SK-N-SH (cell line): ENCODE results near the gene COMT. TPM values are rescaled to one million over a fixed set of nuclear protein-coding genes. Genes with fewer than 3 reads are reported as not detected.

ENCODE experiments used
- CTCF ChIA-PET: fragments of 300-600, 350-600 bp; formaldehyde crosslinking; extraction: SDS; loops from one replicate; lab custom pipeline; 2021; lab: Yijun Ruan, JAX
- POLR2A ChIA-PET: fragments of 350-600 bp; sonication (Branson Sonifier 250); formaldehyde crosslinking; extraction: SDS; loops from one replicate; lab custom pipeline; 2020; ENCODE audit warnings: antibody characterized with exemption, inconsistent platforms; lab: Yijun Ruan, JAX
- DNase-seq: peaks from one replicate; pipeline ENCODE4 v3.0.0; 2012
- H2AFZ ChIP-seq: fragments of 200-600 bp; sonication (generic); 2 replicates; pipeline ENCODE4 v1.8.1; 2016; ENCODE audit warnings: antibody characterized with exemption, mild to moderate bottlenecking, low read depth
- H3F3A ChIP-seq: fragments of 200-600 bp; sonication (generic); replicated peaks from 2 replicates; pipeline ENCODE3; 2016; ENCODE audit warnings: antibody characterized with exemption, mild to moderate bottlenecking; ENCODE audit not compliant: insufficient read depth
- H3K27ac ChIP-seq, 2 experiments: fragments of 200-500 bp in 1 of 2; fragments of 200-600 bp in 1 of 2; sonication (Bioruptor generic) in 1 of 2; sonication (generic), shearing (Covaris generic) in 1 of 2; 2 replicates each; pipeline versions ENCODE4 v1.5.1 to v1.6.1; 2014 to 2016; ENCODE audit warnings: low read depth in 2 of 2, inconsistent platforms in 1 of 2, low read length in 1 of 2, mild to moderate bottlenecking in 1 of 2, mixed read lengths in 1 of 2
- H3K27me3 ChIP-seq: fragments of 200-600 bp; sonication (generic), shearing (Covaris generic); 2 replicates; pipeline ENCODE4 v1.6.1; 2016; ENCODE audit warnings: mixed run types; ENCODE audit not compliant: insufficient read depth
- H3K36me3 ChIP-seq, 2 experiments: fragments of 200-500 bp in 1 of 2; fragments of 200-600 bp in 1 of 2; sonication (Bioruptor generic) in 1 of 2; sonication (generic) in 1 of 2; replicated peaks in 1 of 2; 2 replicates each; pipeline versions ENCODE3 to v1.5.1; 2014 to 2016; ENCODE audit warnings: low read length in 1 of 2, mild to moderate bottlenecking in 1 of 2; ENCODE audit not compliant: insufficient read depth in 2 of 2, control insufficient read depth in 1 of 2
- H3K4me1 ChIP-seq, 2 experiments: fragments of 200-500 bp in 1 of 2; fragments of 200-600 bp in 1 of 2; sonication (Bioruptor generic) in 1 of 2; sonication (generic), shearing (Covaris generic) in 1 of 2; 2 replicates each; pipeline versions ENCODE4 v1.5.1 to v1.6.1; 2014 to 2016; ENCODE audit warnings: low read depth in 1 of 2, low read length in 1 of 2, mixed run types in 1 of 2; ENCODE audit not compliant: insufficient read depth in 2 of 2, control insufficient read depth in 1 of 2
- H3K4me2 ChIP-seq: fragments of 200-600 bp; sonication (generic), shearing (Covaris generic); 2 replicates; pipeline ENCODE4 v1.6.1; 2017; ENCODE audit warnings: mixed run types
- H3K4me3 ChIP-seq, 2 experiments: fragments of 200-500 bp in 1 of 2; fragments of 200-600 bp in 1 of 2; sonication (Bioruptor generic) in 1 of 2; sonication (generic), shearing (Covaris generic) in 1 of 2; 2 replicates each; pipeline versions ENCODE4 v1.5.1 to v1.8.1; 2014 to 2016; ENCODE audit warnings: low read depth in 2 of 2, inconsistent platforms in 1 of 2, low read length in 1 of 2, mild to moderate bottlenecking in 1 of 2, mixed read lengths in 1 of 2, moderate library complexity in 1 of 2
- H3K79me2 ChIP-seq: fragments of 200-600 bp; sonication (generic); 2 replicates; pipeline ENCODE4 v1.8.1; 2017; ENCODE audit warnings: mild to moderate bottlenecking; ENCODE audit not compliant: insufficient read depth
- H3K9ac ChIP-seq: fragments of 200-600 bp; sonication (generic); 2 replicates; pipeline ENCODE4 v1.6.1; 2017; ENCODE audit warnings: mixed run types
- H3K9me2 ChIP-seq: fragments of 200-600 bp; sonication (generic); 2 replicates; pipeline ENCODE4 v1.6.1; 2017; ENCODE audit warnings: mixed run types
- H3K9me3 ChIP-seq: fragments of 200-600 bp; sonication (generic); 2 replicates; pipeline ENCODE4 v1.6.1; 2017; ENCODE audit warnings: mixed run types, mild to moderate bottlenecking, moderate library complexity
- H4K20me1 ChIP-seq: fragments of 200-600 bp; sonication (generic); 2 replicates; pipeline ENCODE4 v1.6.1; 2017; ENCODE audit warnings: mild to moderate bottlenecking, mixed run types; ENCODE audit not compliant: insufficient read depth
- CHD2 ChIP-seq: fragments of 150-350 bp; IDR thresholded peaks from 2 replicates; pipeline ENCODE4 v1.6.1; 2018; ENCODE audit warnings: low read length; ENCODE audit not compliant: partially characterized antibody
- CTCF ChIP-seq: fragments of 200-600 bp; sonication (generic); IDR thresholded peaks from 2 replicates; pipeline ENCODE4 v1.6.1; 2017; ENCODE audit warnings: antibody characterized with exemption, mild to moderate bottlenecking, moderate library complexity
- ELF1 ChIP-seq: IDR thresholded peaks from 2 replicates; pipeline ENCODE4 v1.4.0; 2012
- EP300 ChIP-seq, 2 experiments: IDR thresholded peaks; 2 replicates each; pipeline versions ENCODE4 v1.4.0 to v1.6.1; 2012; ENCODE audit warnings: borderline replicate concordance in 1 of 2, low read depth in 1 of 2, low read length in 1 of 2
- EZH2phosphoT487 ChIP-seq: fragments of 200-600 bp; sonication (generic); IDR thresholded peaks from 2 replicates; pipeline ENCODE4 v1.6.1; 2017; ENCODE audit warnings: low read depth, mixed run types, mild to moderate bottlenecking, antibody characterized with exemption, moderate library complexity, borderline replicate concordance
- FOSL2 ChIP-seq: IDR thresholded peaks from 2 replicates; pipeline ENCODE4 v1.4.0; 2012; ENCODE audit warnings: low read depth, mild to moderate bottlenecking, moderate library complexity, borderline replicate concordance
- FOXJ3 ChIP-seq: sonication (generic); formaldehyde crosslinking; IDR thresholded peaks from 2 replicates; pipeline ENCODE4 v1.5.1; 2020; ENCODE audit warnings: mild to moderate bottlenecking, missing genetic modification reagents
- IRF3 ChIP-seq: fragments of 150-350 bp; IDR thresholded peaks from 2 replicates; pipeline ENCODE4 v1.6.1; 2016; ENCODE audit warnings: mild to moderate bottlenecking, low read depth, low read length
- MEF2A ChIP-seq: IDR thresholded peaks from 2 replicates; pipeline ENCODE4 v1.4.0; 2012; ENCODE audit warnings: low read depth, borderline replicate concordance
- MXI1 ChIP-seq: IDR thresholded peaks from 2 replicates; pipeline ENCODE4 v1.6.1; 2012; ENCODE audit warnings: mild to moderate bottlenecking, low read depth, low read length, improper control_type of control experiment
- NFIC ChIP-seq: IDR thresholded peaks from 2 replicates; pipeline ENCODE4 v1.4.0; 2012; ENCODE audit warnings: borderline replicate concordance
- POLR2AphosphoS5 ChIP-seq: IDR thresholded peaks from 2 replicates; pipeline ENCODE4 v1.6.1; 2012; ENCODE audit warnings: low read depth, low read length
- RXRA ChIP-seq: IDR thresholded peaks from 2 replicates; pipeline ENCODE4 v1.4.0; 2012; ENCODE audit warnings: low read depth, mild to moderate bottlenecking, borderline replicate concordance
- SIN3A ChIP-seq: IDR thresholded peaks from 2 replicates; pipeline ENCODE4 v1.6.1; 2012; ENCODE audit warnings: low read depth, mild to moderate bottlenecking, low read length, moderate library complexity, borderline replicate concordance
- SMC3 ChIP-seq: IDR thresholded peaks from 2 replicates; pipeline ENCODE4 v1.6.1; 2012; ENCODE audit warnings: low read depth, low read length, improper control_type of control experiment
- TAF1 ChIP-seq: IDR thresholded peaks from 2 replicates; pipeline ENCODE4 v1.6.1; 2012; ENCODE audit warnings: low read depth, mild to moderate bottlenecking, low read length, moderate library complexity, borderline replicate concordance
- TEAD4 ChIP-seq: IDR thresholded peaks from 2 replicates; pipeline ENCODE4 v1.4.0; 2012; ENCODE audit warnings: mild to moderate bottlenecking, borderline replicate concordance; ENCODE audit not compliant: insufficient read depth
- USF2 ChIP-seq: fragments of 150-350 bp; IDR thresholded peaks from 2 replicates; pipeline ENCODE4 v1.6.1; 2017; ENCODE audit warnings: antibody characterized with exemption, low read length, low read depth, borderline replicate concordance
- YY1 ChIP-seq: IDR thresholded peaks from 2 replicates; pipeline ENCODE4 v1.4.0; 2012; ENCODE audit warnings: low read depth, mild to moderate bottlenecking
- ZBTB33 ChIP-seq: IDR thresholded peaks from 2 replicates; pipeline ENCODE4 v1.4.0; 2012; ENCODE audit warnings: low read depth, borderline replicate concordance
- WGBS: methylation state at CpG from one replicate; pipeline ENCODE4 v1.1.6; 2017; ENCODE audit warnings: low lambda C conversion rate; 5-methylcytosine and 5-hydroxymethylcytosine counted together
- polyA plus RNA-seq, 3 experiments: library from polyadenylated mRNA; depleted of rRNA; stranded (reverse); fragments of >200 nt; gene quantifications; 2 replicates each; pipeline ENCODE4 v1.2.3, GENCODE V29; 2012

The COMT gene
- polyA plus RNA-seq, 1 of the 3 experiments (the other 2 are of a cell fraction) = 343 TPM

- 95% methylated on average over 11 of the region's 13 CpGs for WGBS
- ChIA-PET POLR2A (interaction anchor here (1.0 to 1.3 kb wide), 2 partner anchors 11 to 38 kb away, joined by 5 to 6 read pairs; no protein-coding TSS in a partner anchor), CTCF (interaction anchor here (1.0 to 16.4 kb wide), 8 partner anchors 10 to 109 kb away, joined by 3 to 501 read pairs (median 6); no protein-coding TSS in a partner anchor)
- H3K9me2 ChIP-seq = no peaks in the 10 kb centered on the region
- no peak for DNase-seq
- no peak overlapping the region for H3K4me3 ChIP-seq
- H3K9me3 ChIP-seq = no peaks in the 10 kb centered on the region
- no peak overlapping the region for H2AFZ ChIP-seq
- TF ChIP-seq ELF1 (no peak), RXRA (no peak), SMC3 (no peak), NFIC (no peak), USF2 (no peak), CHD2 (no peak), EP300 (IDR thresholded peaks at IDR 0.05; ENCODE audit: borderline replicate concordance in 1 of 2, low read depth in 1 of 2, low read length in 1 of 2) (no peak), TAF1 (no peak), SIN3A (no peak), FOXJ3 (CRISPR knock-in tag) (no peak), MXI1 (no peak)
- H3F3A ChIP-seq = peaks cover 4% of the 10 kb centered on the region
- H3K79me2 ChIP-seq = no peaks in the 10 kb centered on the region
- peaks cover 0 to 54% of the 10 kb centered on the region in 2 experiments for H3K36me3 ChIP-seq
- H3K4me1 ChIP-seq = peaks cover 0 to 31% of the 10 kb centered on the region in 2 experiments; a peak in 1 of 4 replicates
- H3K27ac ChIP-seq = peak overlapping the region in 1 of 2 experiments; percentile 12; a peak in 2 of 4 replicates
- H4K20me1 ChIP-seq = 0 out of 2 replicates have a peak, but pooled peaks cover 1% of the 10 kb centered on the region
- H3K27me3 ChIP-seq = no peaks in the 10 kb centered on the region
- H3K9ac ChIP-seq = no peak overlapping the region
- H3K4me2 ChIP-seq = no peak overlapping the region
These were observed 33.5 kb downstream of the COMT start for GRCh38 chr22:19974935-19975706.

GRCh38 chr22:19975707-19976035 is 34.1 kb downstream of the COMT start:
- Histone ChIP-seq H3K9me2 (no peaks in the 10 kb centered on the region), H3K27ac (peak overlapping the region in 1 of 2 experiments; percentile 12; a peak in 2 of 4 replicates), H3K27me3 (no peaks in the 10 kb centered on the region), H3F3A (peaks cover 3% of the 10 kb centered on the region), H2AFZ (no peak overlapping the region), H4K20me1 (no peaks in the 10 kb centered on the region), H3K36me3 (peaks cover 0 to 59% of the 10 kb centered on the region in 2 experiments), H3K4me1 (peaks cover 0 to 30% of the 10 kb centered on the region in 2 experiments; a peak in 1 of 4 replicates), H3K4me3 (no peak overlapping the region), H3K79me2 (no peaks in the 10 kb centered on the region), H3K4me2 (no peak overlapping the region), H3K9me3 (no peaks in the 10 kb centered on the region), H3K9ac (no peak overlapping the region)
- no peak for DNase-seq
- 100% methylated on average over 2 of the region's 4 CpGs for WGBS
- CTCF ChIA-PET = interaction anchor here (1.0 to 16.4 kb wide), 5 partner anchors 9 to 37 kb away, joined by 3 to 501 read pairs (median 6); no protein-coding TSS in a partner anchor
- POLR2A ChIA-PET = interaction anchor here (1.3 kb wide), 1 partner anchor 37 kb away, joined by 6 read pairs; no protein-coding TSS in a partner anchor
- TF ChIP-seq CTCF (no peak), MEF2A (no peak), TEAD4 (no peak), IRF3 (no peak), SIN3A (no peak), MXI1 (no peak), FOSL2 (no peak), YY1 (no peak), CHD2 (no peak), POLR2AphosphoS5 (no peak), EZH2phosphoT487 (no peak), ZBTB33 (no peak), ELF1 (no peak)
